K562 (cell line): ENCODE measurements around the gene MRPS15. TPM values are rescaled to one million over a fixed set of nuclear protein-coding genes. Genes with fewer than 3 reads are reported as not detected.

Source experiments
- ETS1 ChIP-seq: conservative IDR thresholded peaks from 2 replicates; pipeline ENCODE4 v1.6.1; 2011; ENCODE audit warnings: low read depth, mild to moderate bottlenecking, low read length; ENCODE audit not compliant: control insufficient read depth
- ETV6 ChIP-seq, 3 experiments: fragments of 150-350 bp in 1 of 3; sonication (generic) in 1 of 3; formaldehyde crosslinking in 1 of 3; IDR thresholded peaks; 2 replicates each; pipeline versions ENCODE4 v1.6.1 to v1.8.0; 2014 to 2022; ENCODE audit warnings: borderline replicate concordance in 2 of 3, low read depth in 2 of 3, antibody characterized with exemption in 1 of 3, low read length in 1 of 3, mild to moderate bottlenecking in 1 of 3, missing genetic modification reagents in 1 of 3
- GABPB2 ChIP-seq: fragments of 250-450 bp; sonication (Bioruptor Pico); conservative IDR thresholded peaks from 2 replicates; pipeline ENCODE4 v1.5.1; 2021; ENCODE audit warnings: mild to moderate bottlenecking
- HDAC1 ChIP-seq, 2 experiments: fragments of 450-650 bp; IDR thresholded peaks; 2 replicates each; pipeline ENCODE4 v1.6.1; 2016 to 2017; ENCODE audit warnings: inconsistent platforms in 1 of 2, mild to moderate bottlenecking in 1 of 2, moderate library complexity in 1 of 2
- HMG20B ChIP-seq: fragments of 250-450 bp; sonication (Bioruptor Pico); IDR thresholded peaks from 2 replicates; pipeline ENCODE4 v1.5.0; 2021; ENCODE audit warnings: mild to moderate bottlenecking
- JUND ChIP-seq, 2 experiments: IDR thresholded peaks; 2 replicates in 1 of 2; 3 replicates in 1 of 2; pipeline ENCODE4 v1.6.1; 2011; ENCODE audit warnings: borderline replicate concordance in 2 of 2, low read depth in 2 of 2, low read length in 2 of 2, improper control_type of control experiment in 1 of 2, missing biosample characterization in 1 of 2, missing genetic modification characterization in 1 of 2, missing genetic modification reagents in 1 of 2
- KAT2B ChIP-seq: IDR thresholded peaks from one replicate; pipeline ENCODE4 v1.6.1; 2012; ENCODE audit warnings: low read depth, mild to moderate bottlenecking, control low read depth, inconsistent platforms, low read length, moderate library complexity
- POLR2AphosphoS5 ChIP-seq: IDR thresholded peaks from 2 replicates; pipeline ENCODE4 v1.6.1; 2011; ENCODE audit warnings: mild to moderate bottlenecking, low read depth, low read length, moderate library complexity; ENCODE audit not compliant: control insufficient read depth, insufficient read depth
- TEAD2 ChIP-seq: fragments of 450-650 bp; IDR thresholded peaks from 2 replicates; pipeline ENCODE4 v1.6.1; 2016; ENCODE audit warnings: missing genetic modification characterization, control low read depth, missing compliant biosample characterization
- ZBTB2 ChIP-seq: fragments of 450-650 bp; IDR thresholded peaks from 2 replicates; pipeline ENCODE4 v1.6.1; 2016; ENCODE audit warnings: antibody characterized with exemption
- ZNF174 ChIP-seq: fragments of 250-450 bp; sonication (Bioruptor Pico); IDR thresholded peaks from 2 replicates; pipeline ENCODE4 v1.4.0; 2020; ENCODE audit warnings: mild to moderate bottlenecking
- ZNF24 ChIP-seq: fragments of 450-650 bp; IDR thresholded peaks from 2 replicates; pipeline ENCODE4 v1.6.1; 2016
- ZNF778 ChIP-seq: fragments of 450-650 bp; formaldehyde crosslinking; IDR thresholded peaks from 2 replicates; pipeline ENCODE4 v1.4.0; 2020; ENCODE audit warnings: mild to moderate bottlenecking, moderate library complexity
- polyA plus RNA-seq, 8 experiments: library from polyadenylated mRNA; depleted of rRNA in 4 of 8; stranded (reverse) in 5 of 8; unstranded in 3 of 8; fragments of >200 nt; fragmentation: Nextera tagmentation in 2 of 8; fragmentation: Illumina TruSeq in 1 of 8; extraction: Ambion mirVana in 2 of 8; extraction: Trizol in 1 of 8; gene quantifications; 2 replicates each; pipeline versions ENCODE4 v1.2.1 to v1.2.3, GENCODE V29; 2011 to 2014; ENCODE audit warnings: inconsistent platforms in 1 of 8, missing spikeins in 1 of 8
- total RNA-seq, 7 experiments: library from RNA; depleted of rRNA in 6 of 7; stranded (reverse); fragments of >200 nt in 6 of 7; fragmentation: Illumina TruSeq in 2 of 7; extraction: Trizol in 2 of 7; gene quantifications; 2 replicates each; pipeline versions ENCODE4 v1.2.1 to v1.2.3, GENCODE V29; 2011 to 2021; ENCODE audit warnings: low replicate concordance in 1 of 7
- TF ChIP-seq, protein P1 (sequence below): fragments of 450-650 bp; IDR thresholded peaks from 2 replicates; pipeline ENCODE4 v1.6.1; 2014; ENCODE audit warnings: low read depth, mild to moderate bottlenecking, moderate library complexity, borderline replicate concordance
- TF ChIP-seq, protein P2 (sequence below): fragments of 200-800 bp; sonication (Bioruptor generic); IDR thresholded peaks from 2 replicates; pipeline ENCODE4 v1.6.1; 2016; ENCODE audit warnings: missing genetic modification characterization, missing compliant biosample characterization

Gene MRPS15
- total and polyA plus RNA-seq, 9 of the 15 experiments (the other 6 are each of a cell fraction or from before 2014, with no cell fraction given), result 62.9 to 286 (median 149) TPM

GRCh38 chr1:36492491-36492890, 28.3 kb upstream of the MRPS15 start (continued):
- TF ChIP-seq ZNF778 (no peak), JUND (IDR thresholded peaks at IDR 0.05; ENCODE audit: borderline replicate concordance, low read depth, low read length) (no peak; the same call in 1 of the 2 replicates), JUND (tag; IDR thresholded peaks at IDR 0.05; ENCODE audit: borderline replicate concordance, low read depth, low read length) (no peak; the same call in 2 of the 3 replicates), ETV6 (IDR thresholded peaks at IDR 0.05; ENCODE audit: borderline replicate concordance in 1 of 2, low read depth in 2 of 2, low read length in 1 of 2) (no peak), ETV6 (CRISPR knock-in tag; IDR thresholded peaks at IDR 0.05; ENCODE audit: borderline replicate concordance) (no peak), HMG20B (CRISPR knock-in tag) (no peak), ZBTB2 (peak; percentile 54; the same call in 1 of the 2 replicates), HDAC1 (IDR thresholded peaks at IDR 0.05) (peak in 1 of 2 experiments; percentile 81; a peak in 2 of 4 replicates), KAT2B (no peak), ZNF24 (no peak), TEAD2 (tag) (no peak), ETS1 (no peak; the same call in 1 of the 2 replicates), ZNF174 (no peak), POLR2AphosphoS5 (peak; percentile 88), GABPB2 (CRISPR knock-in tag) (no peak)
- TF ChIP-seq, protein P1, sequence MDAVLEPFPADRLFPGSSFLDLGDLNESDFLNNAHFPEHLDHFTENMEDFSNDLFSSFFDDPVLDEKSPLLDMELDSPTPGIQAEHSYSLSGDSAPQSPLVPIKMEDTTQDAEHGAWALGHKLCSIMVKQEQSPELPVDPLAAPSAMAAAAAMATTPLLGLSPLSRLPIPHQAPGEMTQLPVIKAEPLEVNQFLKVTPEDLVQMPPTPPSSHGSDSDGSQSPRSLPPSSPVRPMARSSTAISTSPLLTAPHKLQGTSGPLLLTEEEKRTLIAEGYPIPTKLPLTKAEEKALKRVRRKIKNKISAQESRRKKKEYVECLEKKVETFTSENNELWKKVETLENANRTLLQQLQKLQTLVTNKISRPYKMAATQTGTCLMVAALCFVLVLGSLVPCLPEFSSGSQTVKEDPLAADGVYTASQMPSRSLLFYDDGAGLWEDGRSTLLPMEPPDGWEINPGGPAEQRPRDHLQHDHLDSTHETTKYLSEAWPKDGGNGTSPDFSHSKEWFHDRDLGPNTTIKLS, result no peak
- TF ChIP-seq, protein P2, sequence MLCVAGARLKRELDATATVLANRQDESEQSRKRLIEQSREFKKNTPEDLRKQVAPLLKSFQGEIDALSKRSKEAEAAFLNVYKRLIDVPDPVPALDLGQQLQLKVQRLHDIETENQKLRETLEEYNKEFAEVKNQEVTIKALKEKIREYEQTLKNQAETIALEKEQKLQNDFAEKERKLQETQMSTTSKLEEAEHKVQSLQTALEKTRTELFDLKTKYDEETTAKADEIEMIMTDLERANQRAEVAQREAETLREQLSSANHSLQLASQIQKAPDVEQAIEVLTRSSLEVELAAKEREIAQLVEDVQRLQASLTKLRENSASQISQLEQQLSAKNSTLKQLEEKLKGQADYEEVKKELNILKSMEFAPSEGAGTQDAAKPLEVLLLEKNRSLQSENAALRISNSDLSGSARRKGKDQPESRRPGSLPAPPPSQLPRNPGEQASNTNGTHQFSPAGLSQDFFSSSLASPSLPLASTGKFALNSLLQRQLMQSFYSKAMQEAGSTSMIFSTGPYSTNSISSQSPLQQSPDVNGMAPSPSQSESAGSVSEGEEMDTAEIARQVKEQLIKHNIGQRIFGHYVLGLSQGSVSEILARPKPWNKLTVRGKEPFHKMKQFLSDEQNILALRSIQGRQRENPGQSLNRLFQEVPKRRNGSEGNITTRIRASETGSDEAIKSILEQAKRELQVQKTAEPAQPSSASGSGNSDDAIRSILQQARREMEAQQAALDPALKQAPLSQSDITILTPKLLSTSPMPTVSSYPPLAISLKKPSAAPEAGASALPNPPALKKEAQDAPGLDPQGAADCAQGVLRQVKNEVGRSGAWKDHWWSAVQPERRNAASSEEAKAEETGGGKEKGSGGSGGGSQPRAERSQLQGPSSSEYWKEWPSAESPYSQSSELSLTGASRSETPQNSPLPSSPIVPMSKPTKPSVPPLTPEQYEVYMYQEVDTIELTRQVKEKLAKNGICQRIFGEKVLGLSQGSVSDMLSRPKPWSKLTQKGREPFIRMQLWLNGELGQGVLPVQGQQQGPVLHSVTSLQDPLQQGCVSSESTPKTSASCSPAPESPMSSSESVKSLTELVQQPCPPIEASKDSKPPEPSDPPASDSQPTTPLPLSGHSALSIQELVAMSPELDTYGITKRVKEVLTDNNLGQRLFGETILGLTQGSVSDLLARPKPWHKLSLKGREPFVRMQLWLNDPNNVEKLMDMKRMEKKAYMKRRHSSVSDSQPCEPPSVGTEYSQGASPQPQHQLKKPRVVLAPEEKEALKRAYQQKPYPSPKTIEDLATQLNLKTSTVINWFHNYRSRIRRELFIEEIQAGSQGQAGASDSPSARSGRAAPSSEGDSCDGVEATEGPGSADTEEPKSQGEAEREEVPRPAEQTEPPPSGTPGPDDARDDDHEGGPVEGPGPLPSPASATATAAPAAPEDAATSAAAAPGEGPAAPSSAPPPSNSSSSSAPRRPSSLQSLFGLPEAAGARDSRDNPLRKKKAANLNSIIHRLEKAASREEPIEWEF (CRISPR knock-in tag), result no peak
